HG02943 (cell line): ENCODE results near the gene CAPN3.
"Not testable (repeated sequence)": the region's sequence is repeated elsewhere in the genome, so short reads cannot be mapped to it uniquely, and the experiment has no call there.

ENCODE experiments used
- ATAC-seq: cut with Tn5 transposase; IDR thresholded peaks from one replicate; pipeline ENCODE4 v1.9.1; 2021; ENCODE audit warnings: mild to moderate bottlenecking, low read depth, moderate library complexity; ENCODE audit not compliant: unreplicated experiment

CAPN3 gene

DNA sequence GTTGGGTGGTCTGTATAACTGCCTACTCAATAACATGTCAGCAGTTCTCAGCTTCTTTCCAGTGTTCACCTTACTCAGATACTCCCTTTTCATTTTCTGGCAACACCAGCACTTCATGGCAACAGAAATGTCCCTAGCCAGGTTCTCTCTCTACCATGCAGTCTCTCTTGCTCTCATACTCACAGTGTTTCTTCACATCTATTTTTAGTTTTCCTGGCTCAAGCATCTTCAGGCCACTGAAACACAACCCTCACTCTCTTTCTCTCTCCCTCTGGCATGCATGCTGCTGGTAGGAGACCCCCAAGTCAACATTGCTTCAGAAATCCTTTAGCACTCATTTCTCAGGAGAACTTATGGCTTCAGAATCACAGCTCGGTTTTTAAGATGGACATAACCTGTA, at the start of gene CAPN3:
Gene CAPN3, plus strand, starts transcription at position 253 of the 400 bp plus-strand sequence. CDS start 305 bp downstream, outside the sequence.
- ATAC-seq, result no peak

DNA sequence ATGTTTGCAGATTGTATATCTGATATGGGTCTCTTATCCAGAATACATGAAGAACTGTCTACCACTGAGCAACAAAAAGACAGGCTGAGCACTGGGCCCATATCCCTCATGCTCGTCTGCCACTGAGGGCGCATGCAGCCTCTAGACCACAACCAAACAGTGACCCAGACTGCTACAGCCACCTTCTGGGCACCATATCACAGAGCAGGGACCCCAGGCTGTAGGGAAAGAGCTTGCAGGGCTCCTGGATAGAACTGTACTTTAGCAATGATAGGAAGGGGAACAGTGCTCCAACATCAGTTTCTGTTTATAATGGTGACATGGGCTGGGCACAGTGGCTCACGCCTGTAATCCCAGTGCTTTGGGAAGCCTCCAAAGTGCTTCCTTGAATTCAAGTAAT, 45.8 kb upstream of the CAPN3 start:
- no peak for ATAC-seq

DNA sequence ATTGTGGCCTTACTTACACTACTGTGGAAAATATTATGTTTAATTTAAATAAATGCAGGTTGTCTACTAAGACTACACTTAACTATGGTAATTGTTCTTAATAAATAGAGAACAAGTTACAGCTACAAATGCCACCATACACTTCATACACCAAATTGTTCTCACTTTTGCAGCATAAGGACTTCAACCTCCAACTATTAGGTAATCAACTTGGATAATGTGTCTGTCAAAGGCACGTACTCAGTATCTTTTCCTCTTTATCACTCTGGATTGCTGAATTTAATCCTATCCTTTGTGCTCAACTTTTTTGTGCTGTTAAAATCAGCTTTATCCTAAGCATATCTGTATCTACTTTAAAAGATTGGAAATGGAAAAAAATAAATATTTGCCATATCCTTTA, 44.5 kb upstream of the CAPN3 start:
- ATAC-seq, result no peak

DNA sequence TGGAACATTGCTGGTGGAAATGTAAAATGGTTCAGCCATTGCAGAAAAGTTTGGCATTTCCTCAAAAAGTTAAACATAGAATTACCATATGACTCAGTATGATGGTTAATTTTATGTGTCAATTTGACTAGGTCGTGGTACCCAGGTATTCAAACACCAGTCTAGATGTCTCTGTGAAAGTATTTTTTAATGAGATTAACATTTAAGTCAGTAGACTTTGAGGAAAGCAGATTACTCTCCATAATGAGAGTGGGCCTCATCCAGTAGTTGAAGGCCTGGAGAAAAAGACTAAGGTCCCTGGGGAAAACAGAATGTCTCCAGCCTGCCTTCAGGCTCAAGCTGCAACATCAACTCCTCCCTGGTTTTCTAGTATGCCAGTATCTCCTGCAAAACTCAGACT, 43.8 kb upstream of the CAPN3 start:
- no peak for ATAC-seq

DNA sequence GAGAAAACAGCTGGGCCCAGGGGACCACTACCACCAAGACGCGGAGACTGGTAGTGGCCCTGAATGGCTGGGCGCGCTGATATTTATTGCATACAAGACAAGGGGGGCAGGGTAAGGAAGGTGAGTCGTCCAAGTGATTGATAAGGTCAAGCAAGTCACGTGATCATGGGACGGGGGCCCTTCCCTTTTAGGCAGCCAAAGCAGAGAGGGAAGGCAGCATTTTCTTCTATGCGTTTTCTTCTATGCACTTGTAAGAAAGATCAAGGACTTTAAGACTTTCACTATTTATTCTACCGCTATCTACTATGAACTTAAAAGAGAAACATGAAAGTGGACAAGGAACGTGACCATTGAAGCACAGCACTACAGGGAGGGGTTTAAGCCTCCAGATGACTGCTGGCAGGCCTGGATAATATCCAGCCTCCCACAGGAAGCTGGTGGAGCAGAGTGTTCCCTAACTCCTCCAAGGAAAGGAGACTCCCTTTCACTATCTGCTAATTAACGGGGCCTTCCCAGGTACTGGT, 43.0 kb upstream of the CAPN3 start:
- not testable (repeated sequence) for ATAC-seq

DNA sequence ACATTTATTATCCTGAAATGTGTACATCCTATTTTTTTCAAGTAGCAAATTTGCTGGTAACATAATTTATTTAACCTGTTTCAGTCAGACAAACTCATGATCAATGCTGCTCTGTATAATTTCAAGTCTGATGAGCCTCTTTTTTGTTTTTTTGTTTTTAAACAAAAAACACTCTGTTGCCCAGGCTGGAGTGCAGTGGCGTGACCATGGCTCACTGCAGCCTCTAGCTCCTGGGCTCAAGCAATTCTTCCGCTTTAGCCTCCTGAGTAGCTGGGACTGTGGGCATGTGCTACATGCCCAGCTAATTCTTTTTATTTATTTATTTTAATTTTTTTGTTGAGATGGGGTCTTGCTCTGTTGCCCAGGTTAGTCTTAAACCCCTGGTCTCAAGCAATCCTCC, 40.1 kb upstream of the CAPN3 start:
- no peak for ATAC-seq

DNA sequence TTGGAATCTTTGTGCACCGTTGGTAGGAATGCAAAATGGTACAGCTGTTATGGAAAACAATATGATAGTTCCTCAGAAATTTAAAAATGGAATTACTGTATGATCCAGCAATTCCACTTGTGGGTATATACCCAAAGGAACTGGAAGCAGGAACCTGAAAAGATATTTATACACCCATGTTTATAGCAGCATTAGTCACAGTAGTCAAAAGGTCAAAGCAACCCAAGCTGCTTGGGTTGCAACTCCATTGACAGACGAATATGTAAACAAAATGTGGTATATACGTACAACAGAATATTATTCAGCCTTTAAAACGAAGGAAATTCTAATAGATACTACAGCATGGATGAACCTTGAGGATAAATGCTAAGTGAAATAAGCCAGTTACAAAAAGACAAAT, 35.0 kb upstream of the CAPN3 start:
- no peak for ATAC-seq

DNA sequence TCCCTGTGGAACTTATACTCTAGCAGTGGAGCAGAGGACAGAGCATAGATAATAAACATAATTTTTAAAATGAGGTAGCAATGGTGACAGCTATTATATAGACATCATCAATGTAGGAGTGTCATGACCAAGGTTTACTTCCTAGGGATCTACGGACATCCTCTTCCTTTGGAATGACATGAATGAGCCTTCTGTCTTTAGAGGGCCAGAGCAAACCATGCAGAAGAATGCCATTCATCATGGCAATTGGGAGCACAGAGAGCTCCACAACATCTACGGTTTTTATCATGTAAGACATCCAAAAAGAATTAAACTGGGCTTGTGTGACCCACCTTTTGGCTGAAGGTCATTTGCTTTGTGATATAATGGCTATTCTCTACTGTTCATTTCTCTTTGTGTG, 30.1 kb upstream of the CAPN3 start:
- ATAC-seq, result no peak

DNA sequence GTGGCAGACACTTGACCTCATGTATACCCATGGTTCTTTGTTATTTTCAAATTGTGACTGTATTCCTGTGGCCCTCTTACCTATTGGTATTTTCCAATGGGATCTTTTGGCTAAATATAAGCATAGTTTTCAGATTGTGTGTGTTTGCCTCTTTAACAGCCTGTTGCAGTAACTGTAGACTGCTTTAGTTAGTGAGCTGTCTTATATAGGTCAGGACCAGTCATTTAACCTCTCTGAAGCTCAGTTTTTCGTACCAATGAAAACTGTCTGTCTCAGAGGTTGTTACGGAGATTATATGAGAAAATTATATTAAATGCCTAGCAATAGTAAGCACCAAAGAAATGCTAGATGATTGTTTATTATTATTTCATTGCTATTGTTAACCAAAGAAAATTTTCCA, 29.3 kb upstream of the CAPN3 start:
- no peak for ATAC-seq

DNA sequence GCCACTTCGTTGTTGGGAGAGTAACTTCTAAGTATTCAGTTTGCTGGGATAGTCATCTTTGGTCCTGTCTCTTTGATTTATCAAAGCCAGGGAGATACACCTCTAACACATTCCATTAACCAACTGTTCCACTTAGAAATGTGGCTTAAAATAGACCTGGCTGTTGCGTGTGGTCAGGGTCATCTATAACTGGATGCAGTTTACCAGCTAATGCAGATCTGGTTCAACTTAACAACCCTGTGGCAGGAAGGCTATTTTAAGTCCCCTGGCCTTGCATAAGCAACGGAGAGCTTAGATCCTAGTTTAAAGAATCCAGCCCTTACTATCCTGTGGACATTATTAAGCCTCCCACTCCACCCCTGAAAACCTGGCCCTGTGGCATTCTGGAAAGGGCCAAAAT, 28.1 kb upstream of the CAPN3 start:
- no peak for ATAC-seq

DNA sequence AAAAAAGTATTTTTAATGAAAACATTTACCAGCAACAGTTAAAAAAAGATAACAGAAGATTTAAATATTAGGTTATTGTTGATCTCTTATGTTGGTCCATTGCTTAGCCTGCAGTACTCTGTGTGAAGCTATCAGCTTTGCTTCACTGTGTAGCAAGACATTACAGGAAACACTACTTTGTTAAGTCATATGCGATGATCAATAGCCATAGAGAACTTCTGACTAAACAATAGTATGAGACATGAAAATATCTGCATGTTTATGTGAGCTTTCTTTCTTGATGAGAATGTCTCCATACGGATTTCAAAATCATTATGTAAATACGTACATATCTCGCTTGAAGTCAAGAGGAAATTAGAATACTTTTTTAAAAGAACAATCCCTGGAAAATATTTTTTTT, 27.0 kb upstream of the CAPN3 start:
- ATAC-seq, result no peak

DNA sequence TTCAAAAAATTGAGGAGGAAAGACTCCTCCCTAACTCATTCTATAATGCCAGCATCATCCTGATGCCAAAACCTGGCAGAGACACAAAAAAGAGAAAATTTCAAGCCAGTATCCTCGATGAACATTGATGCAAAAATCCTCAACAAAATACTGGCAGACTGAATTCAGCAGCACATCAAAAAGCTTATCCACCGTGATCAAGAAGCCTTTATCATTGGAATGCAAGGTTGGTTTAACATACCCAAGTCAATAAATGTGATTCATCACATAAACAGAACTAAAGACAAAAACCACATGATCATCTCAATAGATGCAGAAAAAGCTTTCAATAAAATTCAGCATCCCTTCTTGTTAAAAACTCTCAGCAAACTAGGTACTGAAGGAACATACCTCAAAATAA, 24.2 kb upstream of the CAPN3 start:
- ATAC-seq, result no peak

DNA sequence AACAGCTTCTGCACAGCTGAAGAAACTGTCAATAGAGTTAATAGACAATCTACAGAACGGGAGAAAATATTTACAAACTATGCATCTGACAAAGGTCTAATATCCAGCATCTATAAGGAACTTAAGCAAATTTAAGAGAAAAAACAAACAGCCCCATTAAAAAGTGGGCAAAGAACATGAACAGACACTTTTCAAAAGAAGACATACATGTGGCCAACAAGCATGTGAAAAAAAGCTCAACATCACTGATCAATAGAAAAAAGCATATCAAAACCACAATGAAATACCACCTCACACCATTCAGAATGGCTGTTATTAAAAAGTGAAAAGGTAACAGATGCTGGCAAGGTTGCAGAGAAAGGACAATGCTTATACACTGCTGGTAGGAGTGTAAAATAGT, 22.7 kb upstream of the CAPN3 start:
- ATAC-seq, result not testable (repeated sequence)

DNA sequence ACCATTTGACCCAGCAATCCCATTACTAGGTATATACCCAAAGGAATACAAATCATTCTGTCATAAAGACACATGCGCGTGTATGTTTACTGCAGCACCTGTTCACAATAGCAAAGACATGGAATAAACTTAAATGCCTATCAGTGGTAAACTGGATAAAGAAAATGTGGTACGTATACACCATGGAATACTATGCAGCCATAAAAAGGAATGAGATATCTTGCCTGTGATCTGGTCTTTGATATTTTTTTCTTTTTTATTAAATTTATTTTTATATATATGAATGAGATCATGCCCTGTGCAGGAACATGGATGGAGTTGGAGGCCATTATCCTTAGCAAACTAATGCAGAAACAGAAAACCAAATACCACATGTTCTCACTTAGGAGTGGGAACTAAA, 22.2 kb upstream of the CAPN3 start:
- ATAC-seq, result not testable (repeated sequence)

DNA sequence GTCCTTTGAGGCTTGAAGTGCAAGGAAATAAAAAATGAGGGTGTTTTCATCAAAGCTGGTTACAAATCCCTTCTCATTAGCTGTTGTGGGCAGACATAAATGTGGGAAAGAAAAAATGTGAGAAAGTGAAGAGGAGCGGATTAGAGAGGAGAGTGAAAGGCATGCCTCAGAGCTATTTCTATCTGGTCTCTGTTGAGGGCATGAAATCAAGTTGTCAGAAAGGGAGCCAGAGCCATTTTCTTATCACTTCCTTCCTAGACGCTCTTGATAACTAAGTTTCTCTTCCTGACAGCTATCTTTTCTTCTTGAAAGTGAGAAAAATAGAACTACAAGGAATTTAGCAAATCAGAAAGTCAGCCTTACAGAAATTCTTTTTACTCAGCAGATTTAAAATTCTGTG, 20.8 kb upstream of the CAPN3 start:
- no peak for ATAC-seq

DNA sequence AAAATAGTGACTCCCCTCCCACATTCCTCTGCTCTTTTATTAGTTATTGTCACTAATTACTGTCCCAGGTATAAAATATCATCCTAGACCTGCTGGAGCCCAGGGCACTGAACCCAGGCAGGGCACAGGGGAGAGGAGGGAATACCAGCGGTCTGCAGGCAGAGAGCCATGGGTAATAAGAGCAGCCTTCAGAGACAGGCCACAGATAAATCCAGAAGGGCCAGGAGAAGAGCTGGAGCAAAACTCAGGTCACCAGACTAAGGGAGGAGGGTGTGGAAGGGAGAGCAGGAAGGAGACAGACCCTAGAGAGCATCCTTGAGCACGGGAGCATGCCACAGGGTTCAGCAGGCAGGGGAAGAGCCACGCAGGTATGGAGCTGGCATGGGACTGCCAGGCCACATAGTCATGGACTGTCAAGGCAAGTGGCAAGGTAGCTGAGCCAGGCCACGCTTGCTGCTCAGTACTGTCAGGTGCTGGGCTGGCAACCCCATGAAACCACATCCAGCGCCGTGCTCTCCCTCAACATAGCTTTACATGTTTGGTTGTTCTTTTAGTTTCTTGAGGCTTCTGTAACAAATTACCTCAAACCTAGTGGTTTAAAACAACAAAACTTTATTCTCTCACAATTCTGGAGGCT, 15.6 kb upstream of the CAPN3 start:
- ATAC-seq, result no peak

DNA sequence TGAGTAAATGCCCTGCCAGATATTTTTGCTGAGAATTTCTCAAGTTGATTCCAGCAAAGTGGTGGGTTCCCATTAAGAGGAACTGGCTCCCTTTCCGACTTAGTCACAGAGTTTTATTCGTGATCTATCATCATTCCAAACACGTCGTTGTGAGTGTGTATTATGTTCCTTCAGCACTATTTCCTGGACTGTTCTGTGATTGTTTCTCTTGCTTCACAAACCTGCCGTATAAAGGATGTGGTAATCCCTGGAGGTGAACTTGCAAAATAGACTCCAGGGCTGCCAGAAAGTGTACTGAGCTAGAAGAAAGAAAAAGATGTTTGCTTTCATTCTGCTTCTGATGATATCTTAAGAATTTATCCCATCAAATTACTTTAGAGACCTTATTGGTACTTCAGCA, 14.5 kb upstream of the CAPN3 start:
- ATAC-seq, result no peak

DNA sequence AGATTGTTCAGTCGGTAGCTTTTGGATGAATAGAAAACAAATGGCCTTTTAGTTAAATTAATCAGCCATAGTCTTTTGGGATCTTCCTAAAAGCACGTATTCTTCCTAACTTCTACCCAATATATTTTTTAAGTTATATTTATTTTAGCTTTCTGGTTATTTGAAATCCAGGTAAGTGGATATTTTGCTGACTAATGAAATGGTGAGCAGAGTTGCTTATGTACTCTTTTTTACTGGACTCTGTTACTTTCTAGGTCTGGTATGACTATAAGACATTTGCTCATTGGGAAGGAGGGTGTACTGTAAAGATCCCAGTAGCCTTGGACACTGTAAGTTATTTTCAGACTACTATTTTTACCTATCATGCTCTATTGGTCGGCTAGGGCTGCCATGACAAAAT, 13.8 kb upstream of the CAPN3 start:
- ATAC-seq, result no peak

DNA sequence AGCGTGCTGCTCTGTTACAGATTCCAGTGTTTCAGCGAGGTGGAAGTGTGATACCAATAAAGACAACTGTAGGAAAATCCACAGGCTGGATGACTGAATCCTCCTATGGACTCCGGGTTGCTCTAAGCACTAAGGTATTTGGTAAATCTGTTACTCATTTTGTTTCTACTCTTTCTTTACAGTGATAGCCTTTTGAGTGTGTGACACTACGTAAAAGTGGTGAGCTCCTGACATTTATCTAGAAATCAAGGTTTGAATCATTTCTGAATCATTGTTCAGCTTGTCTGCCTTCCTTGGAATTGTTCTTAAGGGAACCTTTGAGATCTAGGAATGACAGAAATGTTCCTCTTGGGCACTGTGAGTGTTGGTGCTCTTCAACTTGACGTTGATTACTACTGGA, 11.2 kb upstream of the CAPN3 start:
- ATAC-seq, result no peak

DNA sequence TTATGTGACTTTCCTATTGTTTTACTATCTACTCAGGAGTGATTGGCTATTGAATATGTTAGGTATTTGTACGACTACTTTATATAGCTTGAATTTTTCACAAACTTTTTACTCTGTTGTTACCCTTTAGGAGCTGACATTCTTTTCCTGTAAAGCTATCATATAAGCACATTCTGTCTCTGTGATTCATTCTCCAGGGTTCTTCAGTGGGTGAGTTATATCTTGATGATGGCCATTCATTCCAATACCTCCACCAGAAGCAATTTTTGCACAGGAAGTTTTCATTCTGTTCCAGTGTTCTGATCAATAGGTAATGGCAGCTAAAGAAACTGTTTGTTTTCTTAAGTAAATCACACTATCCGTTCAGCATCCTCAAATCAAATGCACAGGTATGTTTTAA, 10.1 kb upstream of the CAPN3 start:
- ATAC-seq, result no peak

DNA sequence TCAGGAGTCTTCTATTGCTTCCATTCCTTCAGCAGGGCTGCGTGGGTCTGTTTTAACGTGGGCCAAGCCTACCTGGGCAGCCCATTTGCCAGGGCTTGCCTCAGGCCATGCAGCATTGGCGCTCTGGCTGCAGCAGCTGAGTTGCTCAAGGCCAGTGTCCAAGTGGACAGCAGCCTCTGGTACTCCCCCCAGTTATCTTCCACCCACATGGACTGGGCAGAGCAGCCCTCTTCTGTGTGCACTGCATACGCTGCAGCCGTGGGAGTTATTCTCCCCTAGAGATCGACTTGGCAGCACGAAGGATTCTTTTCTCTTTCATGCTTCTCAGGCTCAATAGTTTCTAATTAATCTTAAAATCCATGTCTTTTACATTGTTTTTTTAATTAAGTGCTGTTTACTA, 6.9 kb upstream of the CAPN3 start:
- no peak for ATAC-seq

DNA sequence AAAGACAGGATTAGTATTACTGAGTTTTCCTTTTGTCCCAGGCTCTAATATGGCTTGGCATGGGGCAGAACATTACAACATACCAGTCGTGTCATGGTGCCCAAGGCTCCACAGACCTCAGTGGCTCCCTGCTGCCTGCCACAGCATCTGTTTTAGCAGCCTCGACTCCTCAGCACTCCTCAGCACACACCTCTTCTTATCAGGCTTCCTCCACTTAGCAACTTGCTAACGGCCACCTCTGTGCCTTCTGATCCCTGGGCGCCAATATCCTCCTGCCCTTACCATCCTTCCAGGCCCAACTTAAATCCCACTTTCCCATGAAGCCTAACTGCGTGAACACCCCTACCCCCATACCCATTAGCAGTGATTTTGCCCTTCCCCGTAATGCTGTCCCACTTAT, 6.2 kb upstream of the CAPN3 start:
- no peak for ATAC-seq

DNA sequence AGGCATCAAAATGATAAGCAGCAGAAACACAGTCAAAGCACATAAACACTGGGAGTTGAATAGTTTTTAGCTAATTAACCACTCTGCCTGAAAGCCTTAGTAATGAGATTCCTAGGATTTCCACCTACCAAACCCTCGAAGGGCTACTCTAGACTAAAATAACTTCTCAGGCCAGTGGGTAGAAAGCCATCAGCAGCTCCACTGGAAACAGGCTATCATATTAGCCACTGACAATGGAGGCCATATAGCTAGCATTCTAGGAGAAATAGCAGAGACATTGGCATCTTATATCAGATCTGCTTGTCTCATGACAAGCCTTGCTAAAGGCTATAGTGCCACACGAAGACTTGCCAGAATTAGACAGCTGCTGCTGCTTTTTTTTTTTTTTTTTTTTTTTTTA, 4.5 kb upstream of the CAPN3 start:
- no peak for ATAC-seq
